ENCODE data around the gene DVL1. TPM values are rescaled to one million over a fixed set of nuclear protein-coding genes. Genes with fewer than 3 reads are reported as not detected.

DVL1 gene
- total and polyA plus RNA-seq, 9 of the 15 experiments (the other 6 are each of a cell fraction or from before 2014, with no cell fraction given): 0.62 to 135 (median 24.3) TPM

DNA sequence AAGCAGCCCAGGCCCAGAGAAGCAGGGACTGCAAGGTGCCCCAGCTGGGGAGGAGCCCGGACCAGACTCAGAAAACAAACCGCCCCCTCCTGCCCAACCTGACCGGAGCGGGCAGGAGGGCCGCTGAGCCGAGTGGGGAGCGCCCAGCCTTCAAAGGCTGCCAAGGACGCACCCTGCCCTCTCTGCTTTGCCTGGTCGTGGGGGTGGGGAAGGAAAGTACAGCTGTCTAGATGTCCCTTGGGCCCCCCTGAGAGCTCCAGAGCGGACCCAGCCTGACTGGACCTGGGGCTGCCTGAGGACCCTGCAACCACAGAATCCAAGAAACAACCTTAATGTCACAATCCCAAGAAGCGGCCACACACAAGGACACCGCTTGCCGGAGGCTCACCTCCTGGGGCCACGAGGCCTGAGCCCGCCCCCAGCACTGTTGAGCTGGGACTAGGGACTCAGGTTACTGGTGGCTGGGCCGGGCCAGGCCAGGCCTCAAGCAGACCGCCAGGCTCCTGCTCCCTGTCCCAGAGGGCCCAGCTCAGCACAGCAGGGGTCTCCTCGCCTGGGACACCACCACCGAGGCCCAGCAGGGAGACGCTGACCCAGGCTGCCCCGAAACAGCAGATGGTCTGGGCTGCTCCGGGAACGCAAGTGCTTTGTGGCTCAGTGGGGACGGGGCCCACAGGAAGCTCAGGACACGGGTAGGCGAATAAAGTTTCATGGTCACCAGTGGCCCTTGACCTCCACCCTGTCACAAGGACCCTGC is 1.4 kb downstream of the DVL1 start (continued):
- TF ChIP-seq, protein P1, sequence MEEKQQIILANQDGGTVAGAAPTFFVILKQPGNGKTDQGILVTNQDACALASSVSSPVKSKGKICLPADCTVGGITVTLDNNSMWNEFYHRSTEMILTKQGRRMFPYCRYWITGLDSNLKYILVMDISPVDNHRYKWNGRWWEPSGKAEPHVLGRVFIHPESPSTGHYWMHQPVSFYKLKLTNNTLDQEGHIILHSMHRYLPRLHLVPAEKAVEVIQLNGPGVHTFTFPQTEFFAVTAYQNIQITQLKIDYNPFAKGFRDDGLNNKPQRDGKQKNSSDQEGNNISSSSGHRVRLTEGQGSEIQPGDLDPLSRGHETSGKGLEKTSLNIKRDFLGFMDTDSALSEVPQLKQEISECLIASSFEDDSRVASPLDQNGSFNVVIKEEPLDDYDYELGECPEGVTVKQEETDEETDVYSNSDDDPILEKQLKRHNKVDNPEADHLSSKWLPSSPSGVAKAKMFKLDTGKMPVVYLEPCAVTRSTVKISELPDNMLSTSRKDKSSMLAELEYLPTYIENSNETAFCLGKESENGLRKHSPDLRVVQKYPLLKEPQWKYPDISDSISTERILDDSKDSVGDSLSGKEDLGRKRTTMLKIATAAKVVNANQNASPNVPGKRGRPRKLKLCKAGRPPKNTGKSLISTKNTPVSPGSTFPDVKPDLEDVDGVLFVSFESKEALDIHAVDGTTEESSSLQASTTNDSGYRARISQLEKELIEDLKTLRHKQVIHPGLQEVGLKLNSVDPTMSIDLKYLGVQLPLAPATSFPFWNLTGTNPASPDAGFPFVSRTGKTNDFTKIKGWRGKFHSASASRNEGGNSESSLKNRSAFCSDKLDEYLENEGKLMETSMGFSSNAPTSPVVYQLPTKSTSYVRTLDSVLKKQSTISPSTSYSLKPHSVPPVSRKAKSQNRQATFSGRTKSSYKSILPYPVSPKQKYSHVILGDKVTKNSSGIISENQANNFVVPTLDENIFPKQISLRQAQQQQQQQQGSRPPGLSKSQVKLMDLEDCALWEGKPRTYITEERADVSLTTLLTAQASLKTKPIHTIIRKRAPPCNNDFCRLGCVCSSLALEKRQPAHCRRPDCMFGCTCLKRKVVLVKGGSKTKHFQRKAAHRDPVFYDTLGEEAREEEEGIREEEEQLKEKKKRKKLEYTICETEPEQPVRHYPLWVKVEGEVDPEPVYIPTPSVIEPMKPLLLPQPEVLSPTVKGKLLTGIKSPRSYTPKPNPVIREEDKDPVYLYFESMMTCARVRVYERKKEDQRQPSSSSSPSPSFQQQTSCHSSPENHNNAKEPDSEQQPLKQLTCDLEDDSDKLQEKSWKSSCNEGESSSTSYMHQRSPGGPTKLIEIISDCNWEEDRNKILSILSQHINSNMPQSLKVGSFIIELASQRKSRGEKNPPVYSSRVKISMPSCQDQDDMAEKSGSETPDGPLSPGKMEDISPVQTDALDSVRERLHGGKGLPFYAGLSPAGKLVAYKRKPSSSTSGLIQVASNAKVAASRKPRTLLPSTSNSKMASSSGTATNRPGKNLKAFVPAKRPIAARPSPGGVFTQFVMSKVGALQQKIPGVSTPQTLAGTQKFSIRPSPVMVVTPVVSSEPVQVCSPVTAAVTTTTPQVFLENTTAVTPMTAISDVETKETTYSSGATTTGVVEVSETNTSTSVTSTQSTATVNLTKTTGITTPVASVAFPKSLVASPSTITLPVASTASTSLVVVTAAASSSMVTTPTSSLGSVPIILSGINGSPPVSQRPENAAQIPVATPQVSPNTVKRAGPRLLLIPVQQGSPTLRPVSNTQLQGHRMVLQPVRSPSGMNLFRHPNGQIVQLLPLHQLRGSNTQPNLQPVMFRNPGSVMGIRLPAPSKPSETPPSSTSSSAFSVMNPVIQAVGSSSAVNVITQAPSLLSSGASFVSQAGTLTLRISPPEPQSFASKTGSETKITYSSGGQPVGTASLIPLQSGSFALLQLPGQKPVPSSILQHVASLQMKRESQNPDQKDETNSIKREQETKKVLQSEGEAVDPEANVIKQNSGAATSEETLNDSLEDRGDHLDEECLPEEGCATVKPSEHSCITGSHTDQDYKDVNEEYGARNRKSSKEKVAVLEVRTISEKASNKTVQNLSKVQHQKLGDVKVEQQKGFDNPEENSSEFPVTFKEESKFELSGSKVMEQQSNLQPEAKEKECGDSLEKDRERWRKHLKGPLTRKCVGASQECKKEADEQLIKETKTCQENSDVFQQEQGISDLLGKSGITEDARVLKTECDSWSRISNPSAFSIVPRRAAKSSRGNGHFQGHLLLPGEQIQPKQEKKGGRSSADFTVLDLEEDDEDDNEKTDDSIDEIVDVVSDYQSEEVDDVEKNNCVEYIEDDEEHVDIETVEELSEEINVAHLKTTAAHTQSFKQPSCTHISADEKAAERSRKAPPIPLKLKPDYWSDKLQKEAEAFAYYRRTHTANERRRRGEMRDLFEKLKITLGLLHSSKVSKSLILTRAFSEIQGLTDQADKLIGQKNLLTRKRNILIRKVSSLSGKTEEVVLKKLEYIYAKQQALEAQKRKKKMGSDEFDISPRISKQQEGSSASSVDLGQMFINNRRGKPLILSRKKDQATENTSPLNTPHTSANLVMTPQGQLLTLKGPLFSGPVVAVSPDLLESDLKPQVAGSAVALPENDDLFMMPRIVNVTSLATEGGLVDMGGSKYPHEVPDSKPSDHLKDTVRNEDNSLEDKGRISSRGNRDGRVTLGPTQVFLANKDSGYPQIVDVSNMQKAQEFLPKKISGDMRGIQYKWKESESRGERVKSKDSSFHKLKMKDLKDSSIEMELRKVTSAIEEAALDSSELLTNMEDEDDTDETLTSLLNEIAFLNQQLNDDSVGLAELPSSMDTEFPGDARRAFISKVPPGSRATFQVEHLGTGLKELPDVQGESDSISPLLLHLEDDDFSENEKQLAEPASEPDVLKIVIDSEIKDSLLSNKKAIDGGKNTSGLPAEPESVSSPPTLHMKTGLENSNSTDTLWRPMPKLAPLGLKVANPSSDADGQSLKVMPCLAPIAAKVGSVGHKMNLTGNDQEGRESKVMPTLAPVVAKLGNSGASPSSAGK (IDR thresholded peaks at IDR 0.05): peak; percentile 74
- no peak for TF ChIP-seq PHF20 (IDR thresholded peaks at IDR 0.05; ENCODE audit: partially characterized antibody)
- TF ChIP-seq FIP1L1 (IDR thresholded peaks at IDR 0.05; ENCODE audit: low read depth, low read length, poor library complexity, severe bottlenecking): peak; percentile 54
- no peak for TF ChIP-seq TEAD4 (IDR thresholded peaks at IDR 0.05; ENCODE audit: low read length)
- 0 out of 2 replicates have a peak, but pooled peaks have one; percentile 43 for TF ChIP-seq TEAD4 (CRISPR knock-in tag; IDR thresholded peaks at IDR 0.05; ENCODE audit: borderline replicate concordance)
- no peak for TF ChIP-seq BRCA1 (IDR thresholded peaks at IDR 0.05)
- peak; percentile 84; the same call in 1 of the 2 replicates for TF ChIP-seq BRCA1 (CRISPR knock-in tag; IDR thresholded peaks at IDR 0.05)
